Measurements from ENCODE around the gene CAPNS2.
A peak's percentile ranks its signal among the peaks of the same experiment; 100 is the strongest.
"Not testable (repeated sequence)": the region's sequence is repeated elsewhere in the genome, so short reads cannot be mapped to it uniquely, and the experiment has no call there.

Gene CAPNS2

DNA sequence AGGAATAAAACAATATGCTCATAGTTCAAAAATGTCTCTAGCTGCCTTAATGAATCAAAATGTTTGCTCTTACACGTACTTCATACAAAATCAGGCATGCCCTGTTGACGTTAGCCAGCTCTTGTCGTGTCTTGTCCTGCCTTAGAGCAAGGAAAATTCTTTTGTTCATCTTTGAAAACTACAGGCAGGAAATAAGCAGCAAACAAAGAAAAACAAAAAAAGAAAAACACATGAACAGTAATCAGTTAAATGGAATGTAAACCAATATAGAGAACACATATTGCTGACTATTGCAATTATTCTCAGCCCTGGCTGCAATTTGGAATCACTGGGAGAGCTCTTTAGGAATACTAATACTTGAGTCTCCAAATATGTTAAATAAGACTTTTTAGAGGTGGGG is 1.7 kb downstream of the CAPNS2 start:
- no peak for DNase-seq (ENCODE audit: low spot score)

- DNase-seq (ENCODE audit: low spot score), result peak; percentile 11
These were observed 2.5 kb downstream of the CAPNS2 start for GRCh38 chr16:55569025-55569424.

GRCh38 chr16:55570159-55570558 is 3.7 kb downstream of the CAPNS2 start:
- no peak for DNase-seq (ENCODE audit: low spot score)

DNA sequence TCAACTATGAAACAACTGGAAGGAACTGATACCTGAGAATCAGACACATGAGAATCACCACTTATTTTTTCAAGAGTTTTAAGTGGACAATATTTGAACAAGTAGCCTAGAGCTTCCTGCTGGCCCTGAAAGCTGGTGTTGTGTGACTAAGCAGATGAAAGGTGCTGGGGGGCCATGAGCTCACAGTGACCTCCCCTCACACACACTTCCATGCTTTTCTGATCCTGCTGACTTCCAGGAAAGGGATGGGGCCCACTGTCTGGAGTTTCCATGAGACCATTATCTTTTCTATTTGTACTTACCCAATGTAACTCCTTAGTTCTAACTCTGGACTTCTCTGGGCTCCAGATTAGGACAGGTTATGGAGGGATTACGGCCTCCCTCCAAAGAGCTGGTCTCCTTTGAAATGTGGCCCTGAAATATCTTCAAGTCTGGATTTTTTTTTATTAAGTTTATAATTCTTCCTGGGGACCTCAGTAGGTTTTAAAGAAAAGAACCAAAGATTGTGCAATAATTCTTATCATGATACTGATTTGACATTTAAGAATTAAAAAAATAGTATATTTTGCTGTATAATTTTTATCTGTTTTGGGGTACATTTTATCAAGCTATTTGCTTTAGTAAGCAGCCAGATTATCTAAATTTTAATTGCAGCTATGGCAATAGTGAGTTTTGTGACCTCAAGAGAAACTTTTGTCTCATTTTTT is 4.9 kb downstream of the CAPNS2 start:
- no peak for DNase-seq (ENCODE audit: low spot score)

DNA sequence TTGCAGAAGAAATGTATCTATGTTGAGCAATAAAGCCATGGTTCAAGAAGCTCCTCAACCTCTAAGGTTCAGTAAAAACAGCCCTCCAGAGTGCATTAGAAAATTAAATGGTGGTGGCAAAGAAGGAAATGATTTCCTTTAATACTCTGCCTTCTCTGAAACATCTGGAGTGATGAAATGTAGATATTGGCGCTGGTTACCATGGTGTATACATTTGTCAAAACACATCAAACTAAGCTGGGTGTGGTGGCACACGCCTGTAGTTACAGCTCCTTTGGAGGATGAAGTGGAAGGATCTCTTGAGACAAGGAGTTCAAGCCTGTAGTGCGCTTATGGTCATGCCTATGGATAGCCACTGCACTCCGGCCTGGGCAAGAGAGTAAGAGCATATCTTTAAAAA is 6.0 kb downstream of the CAPNS2 start:
- DNase-seq (ENCODE audit: low spot score), result no peak

GRCh38 chr16:55574811-55575210 is 8.3 kb downstream of the CAPNS2 start:
- DNase-seq (ENCODE audit: low spot score), result no peak

DNA sequence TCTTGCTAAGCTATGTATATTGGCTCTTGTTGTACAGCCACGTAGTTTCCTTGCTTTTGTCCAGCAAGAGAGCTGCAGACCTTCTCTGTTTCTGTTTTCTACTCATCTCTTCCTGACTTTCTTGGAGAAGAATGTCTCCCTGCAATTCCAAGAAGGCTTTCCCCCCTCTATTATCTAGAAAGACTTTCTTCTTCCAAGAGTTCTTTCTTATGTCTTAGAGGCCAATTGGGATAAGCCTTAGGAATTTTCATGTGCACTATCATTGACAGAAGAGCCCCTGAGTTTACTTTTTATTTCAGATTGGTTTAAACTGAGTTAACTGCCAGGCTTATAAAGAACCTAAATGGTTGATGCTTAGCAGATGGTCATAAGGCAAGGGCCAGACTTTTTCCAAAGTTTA is 9.0 kb downstream of the CAPNS2 start:
- no peak for DNase-seq (ENCODE audit: low spot score)

- no peak for DNase-seq (ENCODE audit: low spot score)
These were observed 9.9 kb downstream of the CAPNS2 start for GRCh38 chr16:55576384-55576783.

- DNase-seq (ENCODE audit: low spot score), result no peak
These were observed 11.4 kb downstream of the CAPNS2 start for GRCh38 chr16:55577887-55578286.

DNA sequence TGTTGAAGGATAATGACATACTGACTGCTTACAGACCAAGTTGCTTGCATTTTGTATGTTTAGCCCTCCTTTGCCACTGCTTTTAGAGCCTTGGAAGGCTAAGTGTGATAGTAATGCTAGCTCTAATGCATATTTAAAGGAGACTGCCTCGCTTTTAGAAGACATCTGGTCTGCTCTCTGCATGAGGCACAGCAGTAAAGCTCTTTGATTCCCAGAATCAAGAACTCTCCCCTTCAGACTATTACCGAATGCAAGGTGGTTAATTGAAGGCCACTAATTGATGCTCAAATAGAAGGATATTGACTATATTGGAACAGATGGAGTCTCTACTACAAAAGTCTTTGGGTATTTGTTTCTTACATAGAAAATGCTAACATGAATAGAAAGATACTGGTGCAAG is 19.1 kb downstream of the CAPNS2 start:
- DNase-seq (ENCODE audit: low spot score), result no peak

DNA sequence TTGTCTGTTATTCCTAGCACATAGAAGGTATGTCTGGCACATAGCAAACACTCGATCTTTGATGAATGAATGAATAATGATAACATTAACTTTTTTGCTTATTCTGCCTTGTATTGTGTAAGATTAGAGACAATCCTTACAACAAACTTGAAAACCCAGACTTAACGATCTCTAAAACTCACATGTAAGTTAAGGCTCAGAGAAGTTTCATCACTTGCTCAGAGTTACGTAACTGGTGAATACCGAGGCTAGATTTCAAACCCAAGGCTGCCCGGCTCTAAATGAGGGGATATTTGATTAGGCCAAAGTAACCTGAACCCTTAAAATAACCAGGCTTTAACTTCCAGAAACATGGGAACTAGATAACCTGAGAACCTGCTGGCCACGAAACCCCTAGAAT is 22.3 kb downstream of the CAPNS2 start:
- no peak for DNase-seq (ENCODE audit: low spot score)

GRCh38 chr16:55592306-55592705 is 25.8 kb downstream of the CAPNS2 start:
- no peak for DNase-seq (ENCODE audit: low spot score)

- DNase-seq (ENCODE audit: low spot score), result no peak
These were observed 31.4 kb downstream of the CAPNS2 start for GRCh38 chr16:55597928-55598327.

GRCh38 chr16:55605754-55606336 is 39.4 kb downstream of the CAPNS2 start:
- DNase-seq (ENCODE audit: low spot score), result peak; percentile 16

DNA sequence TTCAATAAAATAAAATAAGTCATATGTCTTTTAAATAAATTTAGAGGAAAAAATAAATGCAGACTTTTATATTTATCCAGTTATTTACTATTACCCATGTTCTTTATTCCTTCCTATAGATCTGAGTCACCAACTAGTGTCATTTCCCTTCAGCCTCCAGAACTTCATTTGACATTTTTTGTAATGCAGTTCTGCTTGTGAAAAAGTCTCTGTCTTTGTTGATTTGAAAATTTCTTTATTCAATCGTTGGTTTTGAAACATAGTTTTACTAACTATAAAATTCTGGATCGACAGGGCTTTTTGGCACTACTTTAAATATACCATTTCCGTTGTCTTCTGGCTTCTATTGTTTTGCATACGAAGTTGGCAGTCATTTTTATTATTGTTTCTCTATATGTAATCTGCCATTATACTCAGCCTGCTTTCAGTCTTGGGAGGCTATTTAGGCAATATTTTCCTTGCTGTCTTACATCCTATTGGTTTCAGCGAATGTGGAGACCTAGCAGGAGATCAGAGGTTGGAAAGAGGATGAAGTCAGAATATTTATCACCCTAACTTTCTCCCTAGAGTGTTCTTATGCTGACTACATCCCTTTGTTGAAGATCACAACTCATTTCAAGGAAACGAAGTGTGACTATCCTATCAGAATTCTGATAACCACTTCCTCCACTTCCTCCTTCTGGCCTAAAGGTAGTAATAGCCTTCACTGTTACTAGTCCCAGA is 47.3 kb downstream of the CAPNS2 start:
- no peak for DNase-seq (ENCODE audit: low spot score)

DNA sequence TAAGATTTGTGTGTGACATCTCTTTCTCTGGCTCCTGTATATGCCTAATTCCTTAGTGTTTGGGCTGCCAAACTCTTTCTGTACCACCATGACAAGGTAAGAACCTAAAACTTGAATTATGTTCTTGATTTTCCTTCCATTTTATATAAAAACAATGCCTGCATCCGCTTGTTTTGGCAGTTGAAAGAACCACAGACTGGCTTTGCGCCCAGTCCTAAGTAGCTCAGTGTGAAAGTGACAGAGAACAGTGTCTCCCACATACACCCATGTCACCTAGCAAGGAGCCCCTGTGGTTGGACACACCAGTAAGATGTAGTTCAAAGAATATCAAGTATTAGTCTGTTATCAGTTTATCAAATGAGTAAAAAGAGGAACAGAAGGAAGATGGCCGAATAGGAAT is 48.6 kb downstream of the CAPNS2 start:
- no peak for DNase-seq (ENCODE audit: low spot score)

- not testable (repeated sequence) for DNase-seq (ENCODE audit: low spot score)
These were observed 49.2 kb downstream of the CAPNS2 start for GRCh38 chr16:55615670-55616069.

Data from AG20443 (cell line).